Chondrocyte (in vitro differentiated cells): Measurements from ENCODE around the gene CACNB3. TPM values are rescaled to one million over a fixed set of nuclear protein-coding genes. Genes with fewer than 3 reads are reported as not detected.

ENCODE experiments used
- DNase-seq: peaks from one replicate; pipeline ENCODE4 v3.0.0; 2021; ENCODE audit warnings: mixed read lengths, low spot score
- H3K27ac Mint-ChIP-seq: one replicate; pipeline ENCODE4 v1.8.0; 2021; ENCODE audit warnings: mild to moderate bottlenecking, moderate library complexity, mixed read lengths; ENCODE audit not compliant: unreplicated experiment
- H3K27me3 Mint-ChIP-seq: 2 replicates; pipeline ENCODE4 v1.8.0; 2021; ENCODE audit warnings: low read depth, mixed read lengths
- H3K36me3 Mint-ChIP-seq: 2 replicates; pipeline ENCODE4 v1.8.0; 2021; ENCODE audit warnings: low read depth, mixed read lengths
- H3K4me1 Mint-ChIP-seq: 2 replicates; pipeline ENCODE4 v1.8.0; 2021; ENCODE audit warnings: low read depth, mild to moderate bottlenecking, mixed read lengths
- H3K4me3 Mint-ChIP-seq: one replicate; pipeline ENCODE4 v1.8.0; 2021; ENCODE audit warnings: mild to moderate bottlenecking, moderate library complexity, mixed read lengths; ENCODE audit not compliant: unreplicated experiment
- H3K9me3 Mint-ChIP-seq: 2 replicates; pipeline ENCODE4 v1.8.0; 2021; ENCODE audit warnings: low read depth, mixed read lengths
- total RNA-seq: library from RNA; stranded (reverse); gene quantifications from 3 replicates; pipeline ENCODE4 v1.2.1, GENCODE V29; 2021
- TF ChIP-seq, protein P1 (sequence below): fragments of 200-600 bp; sonication (generic); IDR thresholded peaks from 2 replicates; pipeline ENCODE4 v1.5.0; 2021; ENCODE audit warnings: antibody characterized with exemption, mild to moderate bottlenecking, moderate library complexity

Gene CACNB3
- total RNA-seq, 1 donor from 2014 or later = 69.5 TPM

DNA sequence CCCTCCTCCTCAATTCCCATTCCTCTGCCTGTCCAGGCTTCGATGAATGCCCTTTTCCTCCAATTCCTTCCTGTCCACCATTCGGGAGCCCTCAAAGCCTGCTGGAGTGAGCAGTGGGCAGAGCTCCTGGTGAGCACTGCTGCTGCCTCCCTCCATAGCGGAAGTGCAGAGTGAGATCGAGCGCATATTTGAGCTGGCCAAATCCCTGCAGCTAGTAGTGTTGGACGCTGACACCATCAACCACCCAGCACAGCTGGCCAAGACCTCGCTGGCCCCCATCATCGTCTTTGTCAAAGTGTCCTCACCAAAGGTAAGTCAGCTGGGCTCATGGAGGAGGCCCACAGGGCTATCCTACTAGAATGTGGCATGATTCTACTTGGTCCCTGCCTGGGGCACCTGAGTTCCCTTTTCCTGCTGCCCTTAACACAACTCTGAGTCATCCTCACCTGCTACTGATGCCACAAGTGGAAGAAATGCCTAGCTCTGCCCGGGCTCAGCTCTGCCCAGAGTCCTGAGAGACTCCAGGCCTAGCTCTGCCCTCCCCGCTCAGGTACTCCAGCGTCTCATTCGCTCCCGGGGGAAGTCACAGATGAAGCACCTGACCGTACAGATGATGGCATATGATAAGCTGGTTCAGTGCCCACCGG is 8.0 kb downstream of the CACNB3 start:
- Mint-ChIP-seq H3K4me1 (no peaks in the 10 kb centered on the region), H3K9me3 (no peaks in the 10 kb centered on the region), H3K27me3 (no peaks in the 10 kb centered on the region), H3K27ac (no peak overlapping the region), H3K36me3 (peaks cover 37% of the 10 kb centered on the region), H3K4me3 (no peak overlapping the region)
- DNase-seq = no peak
- TF ChIP-seq, protein P1, sequence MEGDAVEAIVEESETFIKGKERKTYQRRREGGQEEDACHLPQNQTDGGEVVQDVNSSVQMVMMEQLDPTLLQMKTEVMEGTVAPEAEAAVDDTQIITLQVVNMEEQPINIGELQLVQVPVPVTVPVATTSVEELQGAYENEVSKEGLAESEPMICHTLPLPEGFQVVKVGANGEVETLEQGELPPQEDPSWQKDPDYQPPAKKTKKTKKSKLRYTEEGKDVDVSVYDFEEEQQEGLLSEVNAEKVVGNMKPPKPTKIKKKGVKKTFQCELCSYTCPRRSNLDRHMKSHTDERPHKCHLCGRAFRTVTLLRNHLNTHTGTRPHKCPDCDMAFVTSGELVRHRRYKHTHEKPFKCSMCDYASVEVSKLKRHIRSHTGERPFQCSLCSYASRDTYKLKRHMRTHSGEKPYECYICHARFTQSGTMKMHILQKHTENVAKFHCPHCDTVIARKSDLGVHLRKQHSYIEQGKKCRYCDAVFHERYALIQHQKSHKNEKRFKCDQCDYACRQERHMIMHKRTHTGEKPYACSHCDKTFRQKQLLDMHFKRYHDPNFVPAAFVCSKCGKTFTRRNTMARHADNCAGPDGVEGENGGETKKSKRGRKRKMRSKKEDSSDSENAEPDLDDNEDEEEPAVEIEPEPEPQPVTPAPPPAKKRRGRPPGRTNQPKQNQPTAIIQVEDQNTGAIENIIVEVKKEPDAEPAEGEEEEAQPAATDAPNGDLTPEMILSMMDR = no peak

DNA sequence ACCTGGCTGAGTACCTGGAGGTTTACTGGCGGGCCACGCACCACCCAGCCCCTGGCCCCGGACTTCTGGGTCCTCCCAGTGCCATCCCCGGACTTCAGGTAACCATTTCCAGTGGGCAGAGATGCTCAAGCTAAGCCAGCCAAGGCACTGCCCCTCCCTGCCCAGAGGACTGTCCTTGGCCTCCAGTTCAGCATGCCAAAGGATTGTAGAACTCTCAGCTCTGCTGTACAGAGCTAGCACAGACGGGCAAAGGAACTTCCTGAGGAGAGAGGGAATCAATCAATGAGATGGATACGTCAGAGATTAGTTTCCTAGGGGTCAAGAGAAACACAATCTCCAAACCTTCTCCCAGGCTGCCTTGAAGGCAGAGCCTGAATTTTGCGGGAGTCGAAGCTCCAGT is 8.7 kb downstream of the CACNB3 start:
- no peak for DNase-seq
- H3K36me3 Mint-ChIP-seq = peaks cover 41% of the 10 kb centered on the region
- no peaks in the 10 kb centered on the region for H3K9me3 Mint-ChIP-seq
- H3K27me3 Mint-ChIP-seq = no peaks in the 10 kb centered on the region
- TF ChIP-seq, protein P1 = no peak
- H3K4me3 Mint-ChIP-seq = no peak overlapping the region
- no peaks in the 10 kb centered on the region for H3K4me1 Mint-ChIP-seq
- no peak overlapping the region for H3K27ac Mint-ChIP-seq

DNA sequence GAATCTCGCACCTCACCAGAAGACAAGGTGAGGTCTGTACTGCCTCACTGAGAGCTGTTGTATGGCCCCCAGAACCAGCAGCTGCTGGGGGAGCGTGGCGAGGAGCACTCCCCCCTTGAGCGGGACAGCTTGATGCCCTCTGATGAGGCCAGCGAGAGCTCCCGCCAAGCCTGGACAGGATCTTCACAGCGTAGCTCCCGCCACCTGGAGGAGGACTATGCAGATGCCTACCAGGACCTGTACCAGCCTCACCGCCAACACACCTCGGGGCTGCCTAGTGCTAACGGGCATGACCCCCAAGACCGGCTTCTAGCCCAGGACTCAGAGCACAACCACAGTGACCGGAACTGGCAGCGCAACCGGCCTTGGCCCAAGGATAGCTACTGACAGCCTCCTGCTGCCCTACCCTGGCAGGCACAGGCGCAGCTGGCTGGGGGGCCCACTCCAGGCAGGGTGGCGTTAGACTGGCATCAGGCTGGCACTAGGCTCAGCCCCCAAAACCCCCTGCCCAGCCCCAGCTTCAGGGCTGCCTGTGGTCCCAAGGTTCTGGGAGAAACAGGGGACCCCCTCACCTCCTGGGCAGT is 9.3 kb downstream of the CACNB3 start:
- TF ChIP-seq, protein P1 = no peak
- Mint-ChIP-seq H3K27ac (no peak overlapping the region), H3K4me1 (no peaks in the 10 kb centered on the region), H3K4me3 (no peak overlapping the region), H3K36me3 (peaks cover 43% of the 10 kb centered on the region), H3K27me3 (no peaks in the 10 kb centered on the region), H3K9me3 (no peaks in the 10 kb centered on the region)
- no peak for DNase-seq

DNA sequence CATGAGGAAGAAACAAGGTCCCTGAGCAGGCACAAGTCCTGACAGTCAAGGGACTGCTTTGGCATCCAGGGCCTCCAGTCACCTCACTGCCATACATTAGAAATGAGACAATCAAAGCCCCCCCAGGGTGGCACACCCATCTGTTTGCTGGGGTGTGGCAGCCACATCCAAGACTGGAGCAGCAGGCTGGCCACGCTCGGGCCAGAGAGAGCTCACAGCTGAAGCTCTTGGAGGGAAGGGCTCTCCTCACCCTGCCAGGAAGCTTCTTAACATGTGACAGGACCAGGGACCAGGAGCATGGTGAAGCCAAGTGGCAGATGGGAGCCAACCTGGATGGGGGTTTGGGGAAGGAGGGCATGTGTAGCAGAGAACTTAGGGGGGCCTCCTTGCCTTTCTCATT is 10.0 kb downstream of the CACNB3 start:
- H3K27me3 Mint-ChIP-seq = no peaks in the 10 kb centered on the region
- peaks cover 45% of the 10 kb centered on the region for H3K36me3 Mint-ChIP-seq

DNA sequence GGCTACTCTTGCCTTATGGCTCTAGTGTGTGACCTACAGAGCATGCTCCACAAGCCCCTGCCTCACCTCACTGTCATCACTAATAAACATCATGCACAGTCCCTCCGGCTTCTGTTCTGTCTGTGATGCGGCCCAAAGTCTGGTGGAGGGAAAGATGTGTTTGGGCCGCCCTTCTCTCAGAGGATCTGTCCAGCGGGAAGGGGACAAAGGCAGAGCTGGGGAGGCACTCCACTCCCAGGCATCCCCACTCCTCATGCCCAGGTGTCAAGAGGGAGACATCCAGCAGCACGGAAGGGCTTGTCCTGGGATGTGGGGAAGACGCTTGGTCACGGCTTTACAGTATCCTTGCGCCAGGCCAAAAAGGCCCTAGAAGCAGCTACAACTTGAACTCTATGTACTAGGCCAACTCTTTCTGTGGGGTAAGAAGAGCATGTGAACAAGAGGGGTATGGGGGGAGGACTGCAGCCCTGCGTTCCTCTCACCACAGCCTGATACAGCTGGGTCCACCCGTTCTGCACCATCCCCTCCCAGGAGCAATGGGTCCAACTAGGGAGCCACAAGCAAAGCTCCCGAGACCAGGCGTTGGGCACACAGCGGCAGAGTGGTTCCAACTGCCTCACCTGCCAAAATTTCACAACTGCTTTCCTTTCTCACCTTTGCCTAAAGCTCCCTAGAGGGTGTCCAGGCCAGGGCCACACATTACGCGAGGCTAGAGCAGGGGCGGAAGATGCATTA is 10.7 kb downstream of the CACNB3 start:
- H3K4me1 Mint-ChIP-seq = no peaks in the 10 kb centered on the region
- H3K27ac Mint-ChIP-seq = no peak overlapping the region
- H3K27me3 Mint-ChIP-seq = no peaks in the 10 kb centered on the region

More for the DNA sequence above, 10.0 kb downstream of the CACNB3 start:
- no peaks in the 10 kb centered on the region for H3K4me1 Mint-ChIP-seq
- DNase-seq = no peak
- TF ChIP-seq, protein P1 = no peak
- H3K27ac Mint-ChIP-seq = no peak overlapping the region
- no peak overlapping the region for H3K4me3 Mint-ChIP-seq
- no peaks in the 10 kb centered on the region for H3K9me3 Mint-ChIP-seq

More for the DNA sequence above, 10.7 kb downstream of the CACNB3 start:
- Mint-ChIP-seq H3K36me3 (peaks cover 45% of the 10 kb centered on the region), H3K9me3 (no peaks in the 10 kb centered on the region), H3K4me3 (no peak overlapping the region)
- TF ChIP-seq, protein P1 = no peak
- DNase-seq = no peak
